ENCODE measurements around the gene GRK4.

DNA sequence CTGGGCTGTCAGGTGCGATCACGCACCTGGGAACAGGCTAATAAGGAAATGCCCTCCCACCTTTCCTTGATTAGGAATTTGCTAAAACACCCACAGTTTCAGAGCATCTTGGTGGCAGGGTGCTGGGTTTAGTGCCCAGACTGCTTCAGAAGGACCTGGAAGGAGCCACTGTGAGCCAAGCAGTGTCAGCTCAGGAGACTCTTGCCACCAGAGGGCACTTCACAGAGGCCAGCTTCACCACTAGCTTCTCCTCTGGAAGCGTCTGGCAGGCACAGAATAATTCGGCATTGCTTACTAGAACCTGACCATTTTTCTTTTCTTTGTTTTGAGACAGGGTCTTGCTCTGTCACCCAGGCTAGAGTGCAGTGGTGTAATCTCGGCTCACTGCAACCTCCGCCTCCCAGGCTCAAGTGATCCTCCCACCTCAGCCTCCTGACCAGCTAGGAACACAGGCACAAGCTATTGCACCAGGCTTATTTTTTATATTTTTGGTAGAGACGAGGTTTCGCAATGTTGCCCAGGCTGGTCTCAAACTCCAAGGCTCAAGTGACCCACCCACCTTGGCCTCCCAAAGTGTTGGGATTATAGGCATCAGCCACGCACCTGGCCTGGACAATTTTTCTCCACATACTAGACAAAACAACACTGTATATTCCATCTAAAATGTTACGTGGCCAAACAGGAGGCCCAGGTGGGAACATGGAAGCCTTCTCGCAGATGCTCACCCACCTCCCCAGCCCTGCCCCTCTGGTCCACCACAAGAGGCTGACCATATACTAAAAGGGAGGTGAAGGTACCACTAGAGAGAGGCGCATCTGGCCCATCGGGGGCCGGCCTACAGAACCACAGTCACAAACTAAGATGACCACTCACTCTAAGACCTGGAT, 14.2 kb upstream of the GRK4 start:
- TF ChIP-seq, protein P1, sequence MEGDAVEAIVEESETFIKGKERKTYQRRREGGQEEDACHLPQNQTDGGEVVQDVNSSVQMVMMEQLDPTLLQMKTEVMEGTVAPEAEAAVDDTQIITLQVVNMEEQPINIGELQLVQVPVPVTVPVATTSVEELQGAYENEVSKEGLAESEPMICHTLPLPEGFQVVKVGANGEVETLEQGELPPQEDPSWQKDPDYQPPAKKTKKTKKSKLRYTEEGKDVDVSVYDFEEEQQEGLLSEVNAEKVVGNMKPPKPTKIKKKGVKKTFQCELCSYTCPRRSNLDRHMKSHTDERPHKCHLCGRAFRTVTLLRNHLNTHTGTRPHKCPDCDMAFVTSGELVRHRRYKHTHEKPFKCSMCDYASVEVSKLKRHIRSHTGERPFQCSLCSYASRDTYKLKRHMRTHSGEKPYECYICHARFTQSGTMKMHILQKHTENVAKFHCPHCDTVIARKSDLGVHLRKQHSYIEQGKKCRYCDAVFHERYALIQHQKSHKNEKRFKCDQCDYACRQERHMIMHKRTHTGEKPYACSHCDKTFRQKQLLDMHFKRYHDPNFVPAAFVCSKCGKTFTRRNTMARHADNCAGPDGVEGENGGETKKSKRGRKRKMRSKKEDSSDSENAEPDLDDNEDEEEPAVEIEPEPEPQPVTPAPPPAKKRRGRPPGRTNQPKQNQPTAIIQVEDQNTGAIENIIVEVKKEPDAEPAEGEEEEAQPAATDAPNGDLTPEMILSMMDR (IDR thresholded peaks at IDR 0.05), result peak; percentile 14 to 47 (median 42)
- no peak for TF ChIP-seq POLR2A (IDR thresholded peaks at IDR 0.05)
